Thyroid gland (tissue), 4 donors: Measurements from ENCODE around the gene CYP2A6. TPM values are rescaled to one million over a fixed set of nuclear protein-coding genes. Genes with fewer than 3 reads are reported as not detected.
A peak's percentile ranks its signal among the peaks of the same experiment; 100 is the strongest.

ENCODE experiments used
- DNase-seq, 2 donors: peaks; one replicate each; pipeline ENCODE4 v3.0.0-alpha.2; 2019
- H3K27ac ChIP-seq, 3 donors: fragments of 200-600 bp; sonication (generic); 1 replicate in 2 of 3; 2 replicates in 1 of 3; pipeline ENCODE4 v1.5.1; 2016 to 2019; ENCODE audit warnings: mild to moderate bottlenecking in 1 of 3, moderate library complexity in 1 of 3
- H3K27me3 ChIP-seq: fragments of 200-600 bp; sonication (generic); one replicate; pipeline ENCODE4 v1.5.1; 2019
- H3K36me3 ChIP-seq, 2 donors: fragments of 200-600 bp; sonication (generic); one replicate each; pipeline ENCODE4 v1.5.1; 2016 to 2019
- H3K4me1 ChIP-seq, 2 donors: fragments of 200-600 bp; sonication (generic); one replicate each; pipeline ENCODE4 v1.5.1; 2017 to 2019
- H3K4me3 ChIP-seq, 3 donors: fragments of 200-600 bp; sonication (generic); replicated peaks in 1 of 3; 1 replicate in 2 of 3; 2 replicates in 1 of 3; pipeline ENCODE4 v1.5.1; 2016; ENCODE audit warnings: mild to moderate bottlenecking in 1 of 3
- H3K9me3 ChIP-seq: fragments of 200-600 bp; sonication (generic); one replicate; pipeline ENCODE4 v1.5.1; 2017
- POLR2A ChIP-seq, 2 donors: fragments of 450-650 bp; IDR thresholded peaks; one replicate each; pipeline ENCODE4 v1.6.1; 2017; ENCODE audit warnings: antibody characterized with exemption in 2 of 2, mild to moderate bottlenecking in 2 of 2, moderate library complexity in 1 of 2
- WGBS, 2 donors: methylation state at CpG; one replicate each; pipeline ENCODE4 v1.1.5; 2017; 5-methylcytosine and 5-hydroxymethylcytosine counted together
- intact Hi-C: fragments of 100-400 bp; cut with DNase I; formaldehyde crosslinking; loops from one replicate; pipeline ENCODE4 v1.15.1; 2023
- total RNA-seq, 4 donors: library from RNA; depleted of rRNA; stranded (reverse); fragments of >200 nt; gene quantifications; one replicate each; pipeline ENCODE4 v1.2.3, GENCODE V29; 2016
- TF ChIP-seq, protein P1 (sequence below), 6 experiments: fragments of 200-600 bp in 3 of 6; fragments of 450-650 bp in 3 of 6; sonication (generic) in 3 of 6; IDR thresholded peaks; one replicate each; pipeline ENCODE4 v1.5.1; 2016 to 2019; ENCODE audit warnings: antibody characterized with exemption in 6 of 6, mild to moderate bottlenecking in 2 of 6, inconsistent platforms in 1 of 6, moderate library complexity in 1 of 6

Gene CYP2A6
- total RNA-seq, 4 donors from 2014 or later, result not detected

GRCh38 chr19:40797166-40797962 is 52.9 kb downstream of the CYP2A6 start:
- intact Hi-C loops, result no loop called here
- TF ChIP-seq POLR2A (IDR thresholded peaks at IDR 0.05), result no peak
- TF ChIP-seq, protein P1, sequence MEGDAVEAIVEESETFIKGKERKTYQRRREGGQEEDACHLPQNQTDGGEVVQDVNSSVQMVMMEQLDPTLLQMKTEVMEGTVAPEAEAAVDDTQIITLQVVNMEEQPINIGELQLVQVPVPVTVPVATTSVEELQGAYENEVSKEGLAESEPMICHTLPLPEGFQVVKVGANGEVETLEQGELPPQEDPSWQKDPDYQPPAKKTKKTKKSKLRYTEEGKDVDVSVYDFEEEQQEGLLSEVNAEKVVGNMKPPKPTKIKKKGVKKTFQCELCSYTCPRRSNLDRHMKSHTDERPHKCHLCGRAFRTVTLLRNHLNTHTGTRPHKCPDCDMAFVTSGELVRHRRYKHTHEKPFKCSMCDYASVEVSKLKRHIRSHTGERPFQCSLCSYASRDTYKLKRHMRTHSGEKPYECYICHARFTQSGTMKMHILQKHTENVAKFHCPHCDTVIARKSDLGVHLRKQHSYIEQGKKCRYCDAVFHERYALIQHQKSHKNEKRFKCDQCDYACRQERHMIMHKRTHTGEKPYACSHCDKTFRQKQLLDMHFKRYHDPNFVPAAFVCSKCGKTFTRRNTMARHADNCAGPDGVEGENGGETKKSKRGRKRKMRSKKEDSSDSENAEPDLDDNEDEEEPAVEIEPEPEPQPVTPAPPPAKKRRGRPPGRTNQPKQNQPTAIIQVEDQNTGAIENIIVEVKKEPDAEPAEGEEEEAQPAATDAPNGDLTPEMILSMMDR (IDR thresholded peaks at IDR 0.05), result no peak
- H3K27me3 ChIP-seq, result no peaks in the 10 kb centered on the region
- H3K36me3 ChIP-seq, result peaks cover 8 to 11% of the 10 kb centered on the region in 2 donors
- peaks cover 44 to 57% of the 10 kb centered on the region in 2 donors for H3K4me1 ChIP-seq
- H3K4me3 ChIP-seq, result no peak overlapping the region
- peak overlapping the region; percentile 82 to 93 (median 89) for H3K27ac ChIP-seq
- DNase-seq, result no peak
- WGBS, 2 donors, result 94 to 95% methylated on average over 9 to 14 of the region's 14 CpGs
- no peaks in the 10 kb centered on the region for H3K9me3 ChIP-seq

Other genes with a start within 250 kb of the CYP2A6 start
- gene LTBP4, start 249.1 kb downstream of the CYP2A6 start, total RNA-seq, result 100 to 1,000 TPM; 134 to 276 (median 196) TPM
- gene NUMBL, start 159.8 kb downstream of the CYP2A6 start, total RNA-seq, result 10 to 100 TPM; 14.2 to 22.5 (median 17.0) TPM
- gene COQ8B, start 133.6 kb downstream of the CYP2A6 start, total RNA-seq, result 10 to 100 TPM; 39.2 to 73.0 (median 54.7) TPM
- gene ITPKC, start 133.3 kb downstream of the CYP2A6 start, total RNA-seq, result 10 to 100 TPM; 18.3 to 49.7 (median 25.1) TPM
- 1 to 10 TPM; 3.3 to 8.5 (median 4.5) TPM for gene ACTMAP, start 100.0 kb downstream of the CYP2A6 start, total RNA-seq
- 10 to 100 TPM; 38.2 to 80.5 (median 55.1) TPM for gene SNRPA, start 99.2 kb downstream of the CYP2A6 start, total RNA-seq
- not detected for gene MIA, start 74.9 kb downstream of the CYP2A6 start, total RNA-seq
- gene RAB4B, start 72.2 kb downstream of the CYP2A6 start, total RNA-seq, result 10 to 100 TPM; 21.5 to 56.6 (median 31.5) TPM
- gene EGLN2, start 51.3 kb downstream of the CYP2A6 start, total RNA-seq, result 100 to 1,000 TPM in 2 of 4 donors, 10 to 100 TPM in 2; 94.2 to 120 (median 105) TPM
- gene CYP2A7, start 31.8 kb upstream of the CYP2A6 start, total RNA-seq, result not detected
- not detected for gene CYP2B6, start 140.8 kb upstream of the CYP2A6 start, total RNA-seq
- gene CYP2A13, start 238.0 kb upstream of the CYP2A6 start, total RNA-seq, result not detected